SHP77 (cell line): ENCODE results near the gene IL36B.

Source experiments
- DNase-seq, 2 experiments: peaks; one replicate each; lab custom pipeline; 2025; lab: John Stamatoyannopoulos, UW

The IL36B gene

GRCh38 chr2:113053666-113054065 lies 999 bp upstream of the IL36B start:
- no peak for DNase-seq

GRCh38 chr2:113050921-113051895 lies 1.5 kb downstream of the IL36B start:
- DNase-seq = no peak

- no peak for DNase-seq
Observed at GRCh38 chr2:113046465-113046864, 6.2 kb downstream of the IL36B start.

- DNase-seq = no peak
Observed at GRCh38 chr2:113041871-113042270, 10.8 kb downstream of the IL36B start.

GRCh38 chr2:113039719-113040118 lies 12.9 kb downstream of the IL36B start:
- DNase-seq = no peak

DNA sequence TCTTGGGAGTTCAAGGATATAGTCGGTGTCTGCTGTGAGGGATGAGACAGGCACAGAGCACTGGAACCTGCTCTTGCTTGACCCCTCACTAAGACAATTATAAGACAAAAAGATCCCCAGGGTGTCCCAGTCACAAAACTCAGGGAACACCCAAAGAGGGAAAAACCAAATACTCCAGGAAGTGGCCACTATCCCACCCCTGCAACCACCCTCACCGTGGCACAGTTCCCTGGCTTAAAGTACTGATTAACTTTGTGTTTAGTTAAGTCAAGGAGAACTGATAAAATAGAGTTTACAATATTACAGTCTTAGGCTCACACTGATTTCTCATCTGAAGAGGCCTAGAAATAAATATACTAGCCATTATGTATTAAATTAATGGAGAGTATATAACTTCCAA lies 13.5 kb downstream of the IL36B start:
- DNase-seq = no peak

GRCh38 chr2:113038291-113038690 lies 14.4 kb downstream of the IL36B start:
- no peak for DNase-seq

DNA sequence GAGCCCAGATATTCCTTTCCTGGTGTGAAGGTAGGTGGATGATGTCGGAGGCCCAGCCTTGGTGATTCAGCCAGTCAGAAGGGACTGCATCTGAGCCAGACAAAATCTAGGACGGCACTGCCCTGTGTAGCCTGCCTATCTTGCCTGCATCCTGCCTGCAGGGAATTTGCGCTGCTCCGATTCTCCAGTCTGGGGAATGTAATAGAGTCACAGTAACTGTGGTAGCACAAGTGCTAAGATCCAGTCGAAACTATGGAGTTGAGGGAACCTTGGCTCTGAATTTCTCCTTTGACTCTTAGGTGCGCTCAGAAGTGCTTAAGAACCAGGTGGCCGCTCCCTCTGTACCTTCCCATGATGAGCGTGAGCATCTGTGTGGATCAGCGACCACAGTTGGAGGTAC lies 15.9 kb downstream of the IL36B start:
- DNase-seq = no peak

GRCh38 chr2:113034016-113034415 lies 18.7 kb downstream of the IL36B start:
- DNase-seq = no peak

- no peak for DNase-seq
Observed at GRCh38 chr2:113032737-113033136, 19.9 kb downstream of the IL36B start.

- no peak for DNase-seq
Observed at GRCh38 chr2:113028112-113028511, 24.6 kb downstream of the IL36B start.

- DNase-seq = no peak
Observed at GRCh38 chr2:113027691-113028090, 25.0 kb downstream of the IL36B start.

- DNase-seq = no peak
Observed at GRCh38 chr2:113025737-113026136, 26.9 kb downstream of the IL36B start.

DNA sequence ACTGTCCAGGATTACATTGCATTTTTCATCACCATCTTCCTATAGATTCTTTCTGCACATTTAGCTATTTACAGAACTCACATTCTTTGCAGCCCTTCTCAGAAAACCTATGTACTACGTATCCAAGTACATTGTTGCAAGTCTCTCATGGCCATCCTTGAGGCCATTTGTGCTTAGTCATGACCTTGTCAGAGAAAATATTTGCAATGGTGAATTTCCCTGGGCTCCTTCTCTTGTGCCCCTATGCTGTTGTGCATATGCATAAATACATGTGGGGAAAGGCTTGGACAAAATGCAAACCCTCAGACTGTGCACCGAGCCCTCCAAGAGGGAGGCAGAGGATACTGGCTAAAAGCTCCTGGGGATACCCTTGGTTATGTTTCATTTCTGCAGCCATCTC lies 27.9 kb downstream of the IL36B start:
- DNase-seq = no peak

GRCh38 chr2:113021312-113021711 lies 31.4 kb downstream of the IL36B start:
- no peak for DNase-seq

- no peak for DNase-seq
Observed at GRCh38 chr2:113018509-113018908, 34.2 kb downstream of the IL36B start.

- DNase-seq = no peak
Observed at GRCh38 chr2:113015655-113016054, 37.0 kb downstream of the IL36B start.

DNA sequence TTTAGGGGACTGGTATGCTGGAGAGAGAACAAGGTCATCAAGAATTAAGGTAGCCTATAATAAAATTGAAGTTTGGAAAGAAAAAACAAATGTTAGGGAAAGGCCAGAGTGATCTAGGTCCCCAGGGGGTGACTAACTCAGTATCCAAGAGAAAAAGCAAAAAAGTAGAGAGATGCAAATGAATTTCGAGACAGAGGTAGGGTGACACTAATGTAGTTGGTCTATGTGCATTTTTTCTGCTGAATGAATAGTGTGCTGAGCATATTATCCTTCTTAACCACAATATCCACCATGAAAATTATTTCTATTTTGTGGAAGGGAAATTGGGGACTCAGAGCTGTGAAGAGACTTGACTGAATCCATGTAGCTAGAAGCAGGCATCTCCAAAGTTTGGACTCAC lies 37.6 kb downstream of the IL36B start:
- no peak for DNase-seq

GRCh38 chr2:113014067-113014466 lies 38.6 kb downstream of the IL36B start:
- no peak for DNase-seq

DNA sequence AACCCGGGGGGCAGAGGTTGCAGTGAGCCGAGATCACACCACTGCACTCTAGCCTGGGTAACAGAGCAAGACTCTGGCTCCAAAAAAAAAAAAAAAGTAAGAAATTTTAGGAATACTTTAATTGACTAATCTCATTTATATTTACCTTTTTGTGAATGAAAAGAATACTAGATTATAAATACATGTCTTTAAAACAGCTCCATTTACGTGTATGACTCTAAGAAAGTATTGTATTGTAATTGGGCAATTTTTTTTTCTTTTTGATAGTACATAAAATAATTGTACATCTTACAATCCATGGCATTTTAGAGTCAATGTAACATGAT lies 39.4 kb downstream of the IL36B start:
- no peak for DNase-seq

DNA sequence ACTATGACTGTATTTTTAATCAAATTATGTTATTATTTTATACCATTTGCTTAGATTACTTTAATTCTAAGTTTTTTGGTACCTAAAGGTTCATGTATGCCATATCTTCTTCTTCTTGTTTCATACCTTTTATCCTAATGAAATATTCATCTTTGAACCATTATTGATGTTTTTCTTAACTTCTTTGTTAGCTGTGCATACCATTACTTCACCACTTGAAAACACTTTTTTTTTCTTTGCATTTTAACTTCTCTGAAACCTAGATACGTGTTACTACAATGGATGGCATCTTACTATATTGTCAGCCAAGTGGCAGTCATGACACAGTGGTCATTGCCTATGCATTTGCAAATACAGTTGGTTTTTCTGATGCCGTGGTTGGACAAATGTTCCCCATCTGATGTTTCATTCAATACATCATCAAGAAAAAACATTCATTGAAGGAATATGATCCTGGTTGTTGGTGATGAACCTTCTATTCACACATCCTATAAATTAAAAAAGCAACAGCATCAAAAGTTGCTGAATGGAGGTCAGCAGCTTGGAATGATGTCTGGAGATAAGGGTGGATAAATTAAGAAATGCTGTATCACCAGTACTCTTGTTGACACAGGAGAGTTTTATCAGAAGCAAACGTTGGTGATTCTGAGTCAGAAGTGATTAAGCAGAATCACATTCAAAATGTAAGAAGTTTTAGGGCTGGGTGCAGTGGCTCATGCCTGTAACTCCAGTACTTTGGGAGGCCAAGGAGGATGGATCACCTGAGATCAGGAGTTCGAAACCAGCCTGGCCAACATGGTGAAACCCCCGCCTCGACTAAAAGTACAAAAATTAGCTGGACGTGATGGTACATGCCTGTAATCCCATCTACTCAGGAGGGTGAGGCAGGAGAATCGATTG lies 40.0 kb downstream of the IL36B start:
- no peak for DNase-seq

DNA sequence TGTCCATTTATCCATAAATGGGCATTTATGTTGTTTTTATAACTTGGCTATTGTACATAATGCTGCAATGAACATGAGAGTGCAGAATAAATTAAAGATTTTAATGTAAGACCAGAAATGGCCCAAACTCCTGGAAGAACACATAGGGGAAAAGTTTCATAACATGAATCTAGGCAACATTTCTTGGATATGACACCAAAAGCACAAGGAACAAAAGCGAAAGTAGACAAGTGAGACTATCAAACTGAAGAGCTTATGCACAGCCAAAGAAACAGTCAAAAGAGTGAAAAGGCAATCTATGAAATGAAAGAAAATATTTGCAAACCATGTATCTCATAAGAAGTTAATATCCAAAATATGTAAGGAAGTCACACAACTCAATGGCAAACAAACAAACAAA lies 41.6 kb downstream of the IL36B start:
- no peak for DNase-seq

GRCh38 chr2:113010088-113010487 lies 42.6 kb downstream of the IL36B start:
- DNase-seq = no peak
